Stimulated activated memory B cell treated with anti-CD40 and anti-IgM and Interleukin-4, amounts not matched to agents 10 μg/mL and 1 μg/mL and 100 μg/mL, for 72 hours (primary cell): ENCODE measurements around the gene PDE7B.
"Not testable (repeated sequence)": the region's sequence is repeated elsewhere in the genome, so short reads cannot be mapped to it uniquely, and the experiment has no call there.

Experiments
- ATAC-seq: fragments of 150-1000 bp; cut with Tn5 transposase; 2 replicates; pipeline ENCODE4 v1.10.0; 2021
- H3K27ac Mint-ChIP-seq: one replicate; pipeline ENCODE4 v1.8.0; 2022; ENCODE audit warnings: mild to moderate bottlenecking, mixed read lengths
- H3K27me3 Mint-ChIP-seq: one replicate; pipeline ENCODE4 v1.8.0; 2022; ENCODE audit warnings: mixed read lengths
- H3K36me3 Mint-ChIP-seq: one replicate; pipeline ENCODE4 v1.8.0; 2022; ENCODE audit warnings: mixed read lengths
- H3K4me1 Mint-ChIP-seq: one replicate; pipeline ENCODE4 v1.8.0; 2022; ENCODE audit warnings: mixed read lengths
- H3K4me3 Mint-ChIP-seq: one replicate; pipeline ENCODE4 v1.8.0; 2022; ENCODE audit warnings: mild to moderate bottlenecking, moderate library complexity, mixed read lengths
- H3K9me3 Mint-ChIP-seq: one replicate; pipeline ENCODE4 v1.8.0; 2022; ENCODE audit warnings: mixed read lengths

PDE7B gene

DNA sequence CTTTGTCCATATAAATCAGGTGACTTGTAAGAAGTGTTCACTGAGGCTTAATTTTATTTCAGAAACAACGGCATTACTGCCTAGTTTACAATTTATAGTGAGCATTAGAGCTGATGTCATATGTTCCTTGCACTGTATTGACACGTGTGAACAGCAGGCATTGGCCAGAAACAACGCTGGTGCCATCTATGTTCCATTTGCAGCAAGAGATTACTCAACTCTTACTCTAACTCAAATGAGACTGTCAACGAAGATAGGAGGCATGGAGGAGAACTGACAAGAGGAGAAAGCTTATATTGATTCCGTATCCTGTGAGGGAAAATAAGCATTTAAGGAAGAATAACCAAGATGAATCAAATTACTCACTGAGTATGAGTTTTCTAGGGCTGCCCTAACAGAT is 350.2 kb downstream of the PDE7B start:
- Mint-ChIP-seq H3K4me1 (no peaks in the 10 kb centered on the region), H3K27ac (no peak overlapping the region), H3K4me3 (no peak overlapping the region), H3K9me3 (no peaks in the 10 kb centered on the region), H3K36me3 (no peaks in the 10 kb centered on the region), H3K27me3 (no peaks in the 10 kb centered on the region)
- no peak for ATAC-seq

DNA sequence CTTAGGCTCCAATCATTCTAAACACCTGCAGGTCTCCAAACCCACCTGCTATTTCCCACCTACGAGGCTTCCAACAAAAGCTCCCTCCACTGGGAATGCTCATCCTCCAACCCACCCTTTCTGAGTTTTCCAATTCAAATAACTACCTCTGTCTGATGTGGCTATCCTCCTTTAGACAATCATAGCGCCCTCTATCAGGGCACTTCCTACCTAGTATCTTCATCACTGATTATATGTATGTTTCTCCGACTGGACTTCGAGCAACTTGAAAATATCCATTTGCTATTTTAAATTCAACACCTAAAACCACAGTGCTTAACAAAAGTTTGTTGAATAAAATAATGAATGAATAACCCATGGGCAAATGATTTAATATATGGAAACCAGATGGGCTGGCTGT is 357.3 kb downstream of the PDE7B start:
- no peak overlapping the region for H3K27ac Mint-ChIP-seq
- no peaks in the 10 kb centered on the region for H3K9me3 Mint-ChIP-seq
- H3K27me3 Mint-ChIP-seq, result no peaks in the 10 kb centered on the region
- ATAC-seq, result no peak
- H3K4me1 Mint-ChIP-seq, result no peaks in the 10 kb centered on the region
- H3K36me3 Mint-ChIP-seq, result no peaks in the 10 kb centered on the region
- no peak overlapping the region for H3K4me3 Mint-ChIP-seq

DNA sequence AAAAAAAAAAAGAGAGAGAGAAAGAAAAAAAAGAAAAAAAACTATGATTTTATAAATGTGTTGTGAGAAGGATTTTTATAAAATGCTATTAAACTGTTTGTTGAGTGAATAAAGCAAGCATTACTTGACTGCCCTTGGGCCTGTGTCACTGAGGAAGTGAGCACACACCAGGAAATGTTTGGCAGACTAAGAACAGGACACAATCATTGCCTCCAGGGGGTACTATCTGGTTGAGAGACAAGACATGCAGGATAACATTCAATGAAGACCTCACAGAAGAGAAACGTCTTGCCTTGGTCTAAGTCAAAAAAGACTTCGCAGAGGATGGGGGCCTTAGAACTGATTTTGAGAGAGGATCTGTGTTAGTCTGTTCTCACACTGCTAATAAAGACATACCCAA is 358.0 kb downstream of the PDE7B start:
- Mint-ChIP-seq H3K4me1 (no peaks in the 10 kb centered on the region), H3K4me3 (no peak overlapping the region), H3K27ac (no peak overlapping the region), H3K27me3 (no peaks in the 10 kb centered on the region), H3K36me3 (no peaks in the 10 kb centered on the region), H3K9me3 (no peaks in the 10 kb centered on the region)
- no peak for ATAC-seq

DNA sequence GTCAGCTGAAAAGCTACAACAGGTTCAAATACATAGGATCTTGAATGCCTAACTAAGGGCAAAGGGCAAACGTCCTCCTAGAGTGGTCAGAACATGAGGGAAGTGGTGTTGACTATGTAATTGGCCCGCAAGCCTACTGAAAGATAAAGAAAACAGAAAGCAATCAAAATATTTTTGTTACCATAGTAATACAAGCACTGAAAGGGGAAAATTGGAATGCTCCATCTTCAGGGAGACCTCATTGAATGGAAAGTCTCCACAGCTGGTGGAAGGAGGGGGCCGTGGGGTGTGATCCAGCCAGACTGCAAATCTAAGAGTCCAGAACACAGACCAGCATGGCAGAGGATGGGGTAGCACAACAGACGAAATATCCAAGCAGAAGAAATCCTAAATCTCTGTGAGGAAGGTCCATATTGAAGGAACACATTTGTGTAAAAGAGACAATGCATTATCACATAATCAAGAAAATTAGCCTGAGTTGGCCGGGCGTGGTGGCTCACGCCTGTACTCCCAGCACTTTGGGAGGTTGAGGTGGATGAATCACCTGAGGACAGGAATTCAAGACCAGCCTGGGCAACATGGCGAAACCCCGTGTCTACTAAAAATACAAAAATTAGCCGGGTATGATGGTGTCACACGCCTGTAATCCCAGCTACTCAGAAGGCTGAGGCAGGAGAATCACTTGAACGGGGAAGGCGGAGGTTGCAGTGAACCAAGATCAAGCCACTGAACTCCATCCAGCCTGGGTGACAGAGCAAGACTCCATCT is 359.1 kb downstream of the PDE7B start:
- no peak for ATAC-seq
- no peaks in the 10 kb centered on the region for H3K9me3 Mint-ChIP-seq
- H3K36me3 Mint-ChIP-seq, result no peaks in the 10 kb centered on the region
- H3K4me1 Mint-ChIP-seq, result no peaks in the 10 kb centered on the region
- no peak overlapping the region for H3K27ac Mint-ChIP-seq
- H3K4me3 Mint-ChIP-seq, result no peak overlapping the region
- H3K27me3 Mint-ChIP-seq, result no peaks in the 10 kb centered on the region

DNA sequence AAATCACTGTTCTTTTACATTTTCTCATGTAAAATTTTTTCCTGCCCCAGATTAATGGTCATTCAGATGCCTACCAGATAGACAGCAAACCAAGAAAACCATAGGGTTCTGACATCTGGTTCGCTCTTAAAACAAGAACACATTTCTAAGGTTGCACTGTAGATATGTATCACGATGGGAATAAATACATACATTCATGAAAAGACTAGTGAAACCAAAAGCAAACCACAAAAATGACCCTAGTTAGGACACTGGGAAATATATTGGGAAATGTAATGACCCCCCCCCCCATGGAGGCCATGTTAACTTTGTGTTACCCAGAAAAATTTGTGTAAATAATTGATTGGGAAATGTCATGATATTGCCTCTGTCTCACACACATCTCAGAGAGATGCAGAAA is 361.1 kb downstream of the PDE7B start:
- H3K4me3 Mint-ChIP-seq, result no peak overlapping the region
- no peak overlapping the region for H3K27ac Mint-ChIP-seq
- ATAC-seq, result no peak
- no peaks in the 10 kb centered on the region for H3K4me1 Mint-ChIP-seq
- H3K27me3 Mint-ChIP-seq, result no peaks in the 10 kb centered on the region
- H3K36me3 Mint-ChIP-seq, result no peaks in the 10 kb centered on the region
- no peaks in the 10 kb centered on the region for H3K9me3 Mint-ChIP-seq

DNA sequence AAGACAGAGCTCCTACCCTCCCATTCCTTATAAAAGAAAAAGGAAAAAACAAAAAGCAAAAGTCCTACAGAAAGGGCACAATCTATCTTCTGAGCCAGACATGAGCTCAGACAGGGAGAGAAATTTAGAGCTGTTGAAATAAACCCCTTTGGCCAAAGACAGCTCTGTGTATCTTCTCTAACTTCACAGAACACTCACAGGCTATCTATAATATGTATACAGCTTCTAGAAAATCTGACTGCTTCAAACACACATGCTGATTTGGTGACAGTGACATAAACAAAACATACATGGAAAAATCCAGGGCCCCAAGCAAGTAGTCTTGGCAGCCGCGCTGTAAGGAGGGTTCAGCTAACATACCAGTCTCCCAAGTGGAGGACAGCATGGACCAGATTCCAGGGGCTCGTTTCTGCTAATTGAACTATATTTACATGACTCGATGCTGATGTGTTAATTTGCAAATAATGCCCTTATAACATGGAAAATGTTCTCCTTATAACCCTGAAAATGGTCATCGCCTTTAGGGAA is 361.6 kb downstream of the PDE7B start:
- H3K4me3 Mint-ChIP-seq, result no peak overlapping the region
- H3K27me3 Mint-ChIP-seq, result no peaks in the 10 kb centered on the region
- no peaks in the 10 kb centered on the region for H3K4me1 Mint-ChIP-seq
- no peaks in the 10 kb centered on the region for H3K36me3 Mint-ChIP-seq
- no peak overlapping the region for H3K27ac Mint-ChIP-seq
- H3K9me3 Mint-ChIP-seq, result no peaks in the 10 kb centered on the region
- ATAC-seq, result no peak

DNA sequence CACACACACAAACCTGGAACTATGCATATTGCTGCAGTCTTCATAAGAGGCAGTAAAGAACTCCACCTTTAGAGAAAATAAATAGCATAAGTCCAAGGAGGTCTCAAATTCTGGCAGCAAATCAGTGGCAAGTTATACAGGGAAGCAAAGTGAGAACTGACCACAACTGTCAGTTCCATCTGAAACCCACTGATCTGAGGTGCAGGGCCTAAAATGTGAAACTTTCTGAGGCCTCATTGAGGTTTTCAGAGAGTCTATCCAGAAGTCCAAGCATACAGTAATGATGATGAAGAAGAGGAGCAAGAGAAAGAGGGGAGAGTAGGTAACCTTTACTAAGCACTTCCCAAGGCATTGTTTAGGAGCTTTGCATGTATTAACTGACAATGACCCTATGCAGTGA is 362.4 kb downstream of the PDE7B start:
- no peak for ATAC-seq
- H3K27ac Mint-ChIP-seq, result no peak overlapping the region
- no peak overlapping the region for H3K4me3 Mint-ChIP-seq
- H3K9me3 Mint-ChIP-seq, result no peaks in the 10 kb centered on the region
- no peaks in the 10 kb centered on the region for H3K27me3 Mint-ChIP-seq
- H3K36me3 Mint-ChIP-seq, result no peaks in the 10 kb centered on the region
- no peaks in the 10 kb centered on the region for H3K4me1 Mint-ChIP-seq

DNA sequence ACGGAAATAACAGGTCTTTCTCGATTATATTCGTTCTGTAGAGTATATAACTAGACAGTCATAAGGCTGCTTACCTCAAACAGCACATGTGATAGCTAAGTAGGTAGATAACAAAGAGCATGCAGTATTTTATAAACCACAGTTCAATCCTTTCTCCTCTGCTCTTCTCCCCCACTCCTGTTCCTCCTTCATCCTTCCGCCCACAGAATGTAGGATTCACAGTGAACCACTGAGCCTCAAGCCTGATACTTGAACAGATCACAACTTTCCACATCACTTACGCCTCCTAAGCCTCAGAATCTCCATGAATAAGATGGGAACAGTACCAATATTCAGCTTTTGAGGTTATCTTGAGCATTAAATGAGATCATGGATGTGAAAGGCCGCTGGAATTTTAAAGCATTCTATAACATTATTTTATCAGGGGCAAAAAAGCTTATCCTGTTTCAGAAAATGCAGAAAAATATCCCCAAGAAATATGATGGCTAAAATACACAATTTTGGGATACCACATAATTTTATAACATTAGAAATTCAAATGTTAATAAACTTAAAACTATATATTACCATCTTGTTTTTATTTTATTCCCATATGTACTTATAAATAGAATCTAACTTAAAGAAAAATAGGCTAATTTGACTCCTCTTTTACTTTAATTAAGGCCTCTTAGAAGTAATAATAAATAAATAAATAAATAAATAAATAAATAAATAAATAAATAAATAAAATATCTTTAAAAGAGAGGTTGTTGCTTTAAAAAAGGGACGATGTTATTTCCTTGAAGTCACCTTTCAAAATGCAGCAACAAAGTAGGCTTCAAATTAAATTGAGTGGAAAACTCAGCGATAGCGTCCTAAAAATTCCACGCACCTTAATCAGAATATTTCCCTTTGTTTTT is 365.3 kb downstream of the PDE7B start:
- Mint-ChIP-seq H3K4me1 (no peaks in the 10 kb centered on the region), H3K4me3 (no peak overlapping the region), H3K27me3 (no peaks in the 10 kb centered on the region), H3K27ac (no peak overlapping the region), H3K36me3 (no peaks in the 10 kb centered on the region), H3K9me3 (peaks cover 2% of the 10 kb centered on the region)
- no peak for ATAC-seq

DNA sequence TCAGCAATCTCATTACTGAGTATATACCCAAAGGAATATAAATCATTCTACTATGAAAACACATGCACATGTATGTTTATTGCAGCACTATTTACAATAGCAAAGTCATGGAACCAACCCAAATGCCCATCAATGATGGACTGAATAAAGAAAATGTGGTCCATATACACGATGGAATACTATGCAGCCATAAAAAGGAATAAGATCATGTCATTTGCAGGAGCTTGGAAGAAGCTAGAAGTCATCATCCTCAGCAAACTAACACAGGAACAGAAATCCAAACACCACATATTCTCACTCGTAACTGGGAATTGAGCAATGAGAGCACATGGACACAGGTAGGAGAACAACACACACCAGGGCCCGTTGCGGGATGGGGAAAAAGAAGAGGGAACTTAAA is 373.5 kb downstream of the PDE7B start:
- not testable (repeated sequence) for H3K4me3 Mint-ChIP-seq, H3K9me3 Mint-ChIP-seq, H3K36me3 Mint-ChIP-seq, ATAC-seq, H3K27me3 Mint-ChIP-seq, H3K27ac Mint-ChIP-seq
- H3K4me1 Mint-ChIP-seq, result peaks cover 27% of the 10 kb centered on the region

DNA sequence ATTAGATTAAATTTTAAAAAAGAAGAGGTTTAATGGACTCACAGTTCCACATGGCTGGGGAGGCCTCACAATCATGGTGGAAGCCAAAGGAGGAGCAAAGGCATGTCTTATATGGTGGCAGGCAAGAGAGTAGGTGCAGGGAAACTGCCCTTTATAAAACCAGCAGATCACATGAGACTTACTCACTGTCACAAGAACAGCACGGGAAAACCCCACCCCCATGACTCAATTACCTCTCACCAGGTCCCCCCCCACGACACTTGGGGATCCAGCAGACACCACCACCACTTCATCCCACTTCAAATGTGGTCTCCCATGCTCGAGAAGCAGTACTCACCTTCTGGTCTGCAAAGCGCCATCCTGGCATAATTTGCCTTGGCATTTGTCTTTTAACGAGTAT is 374.0 kb downstream of the PDE7B start:
- Mint-ChIP-seq H3K27ac (no peak overlapping the region), H3K36me3 (peaks cover 2% of the 10 kb centered on the region), H3K4me1 (peaks cover 27% of the 10 kb centered on the region), H3K4me3 (no peak overlapping the region), H3K9me3 (no peaks in the 10 kb centered on the region), H3K27me3 (peaks cover 9% of the 10 kb centered on the region)
- no peak for ATAC-seq

DNA sequence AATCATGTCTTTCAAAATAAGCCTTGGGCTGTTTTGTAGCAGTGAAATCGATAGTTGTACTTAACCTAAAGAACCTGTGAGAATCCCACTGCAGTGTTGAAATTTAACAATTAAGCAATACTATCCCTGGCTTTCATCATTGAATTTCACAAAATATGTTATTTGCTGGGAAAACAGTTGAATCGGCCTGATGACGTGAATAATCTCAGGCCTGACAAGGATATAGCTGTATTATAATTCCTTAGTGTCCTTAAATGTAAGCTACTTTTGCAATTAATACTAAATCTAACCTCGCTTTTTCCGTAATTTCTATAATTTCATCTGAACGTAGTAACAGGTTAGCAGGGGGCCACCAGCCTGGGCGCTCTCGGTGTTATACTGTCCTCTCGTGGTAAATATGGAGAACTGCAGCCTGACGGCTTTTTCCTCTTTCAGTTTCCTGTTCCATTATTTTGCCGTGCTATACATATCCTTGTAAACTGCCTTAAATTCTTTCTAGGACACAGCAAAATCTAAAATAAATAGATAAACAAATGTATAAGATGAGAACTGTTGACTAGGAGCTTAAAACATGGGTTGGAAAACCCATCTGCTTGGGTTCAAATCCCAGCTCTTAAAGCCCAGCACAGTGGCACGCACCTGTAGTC is 374.6 kb downstream of the PDE7B start:
- Mint-ChIP-seq H3K9me3 (no peaks in the 10 kb centered on the region), H3K36me3 (peaks cover 4% of the 10 kb centered on the region), H3K27ac (peak overlapping the region; percentile 37), H3K27me3 (peaks cover 9% of the 10 kb centered on the region), H3K4me1 (peaks cover 27% of the 10 kb centered on the region), H3K4me3 (no peak overlapping the region)
- ATAC-seq, result peak; percentile 79

DNA sequence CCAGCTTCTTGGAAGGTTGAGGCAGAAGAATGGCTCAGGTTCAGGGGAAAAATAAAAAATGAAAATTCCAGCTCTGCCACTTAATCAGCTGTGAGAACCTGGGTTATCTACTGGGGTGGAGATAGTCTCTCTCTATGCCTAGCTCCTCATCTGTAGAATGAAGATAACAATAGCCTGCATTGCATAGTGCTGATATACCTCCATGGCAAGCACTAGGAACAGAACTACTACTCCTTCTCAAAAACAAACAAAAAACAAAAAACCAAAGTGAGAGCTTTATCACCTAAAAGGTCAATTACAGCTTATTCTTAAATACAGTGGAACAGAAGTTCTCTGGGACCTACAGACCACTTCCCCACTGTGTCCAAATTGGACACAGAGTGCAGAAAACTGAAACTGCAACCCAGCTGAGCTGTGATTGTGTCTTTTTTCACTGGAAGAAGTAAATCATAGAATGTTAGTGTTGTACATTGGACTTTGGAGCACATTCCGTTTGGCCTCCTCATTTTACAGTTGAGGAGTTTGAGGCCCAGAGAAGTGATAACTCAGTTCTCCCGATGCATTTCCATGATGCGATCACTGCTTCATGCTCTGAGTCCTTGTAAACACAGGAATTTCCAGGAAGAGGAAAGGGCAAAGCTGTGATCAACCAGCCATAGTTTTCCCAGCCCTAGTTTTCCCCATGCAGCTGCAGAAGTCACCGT is 375.3 kb downstream of the PDE7B start:
- H3K27ac Mint-ChIP-seq, result peak overlapping the region; percentile 37
- H3K36me3 Mint-ChIP-seq, result peaks cover 4% of the 10 kb centered on the region
- ATAC-seq, result no peak
- H3K27me3 Mint-ChIP-seq, result peaks cover 9% of the 10 kb centered on the region
- H3K9me3 Mint-ChIP-seq, result no peaks in the 10 kb centered on the region
- no peak overlapping the region for H3K4me3 Mint-ChIP-seq
- H3K4me1 Mint-ChIP-seq, result peaks cover 27% of the 10 kb centered on the region

DNA sequence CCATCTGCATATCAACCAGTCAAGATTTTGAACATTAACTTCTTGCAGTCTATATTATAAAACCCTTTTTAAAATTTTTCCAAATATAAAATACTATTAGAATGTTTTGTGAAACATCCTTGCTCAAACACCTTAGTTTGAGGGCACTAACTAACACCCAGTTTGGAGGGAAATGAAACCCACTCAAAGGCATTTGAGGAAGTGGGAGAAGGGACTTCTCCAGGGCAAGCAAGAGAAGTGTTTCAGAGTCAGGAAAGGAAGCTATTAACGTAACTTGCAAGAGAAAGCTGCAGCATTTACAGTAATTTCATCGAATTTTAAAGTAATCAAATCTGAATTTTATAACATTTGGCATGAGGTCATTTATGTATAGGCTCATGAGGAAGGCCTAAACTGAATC is 377.3 kb downstream of the PDE7B start:
- ATAC-seq, result no peak
- H3K27ac Mint-ChIP-seq, result no peak overlapping the region
- H3K4me3 Mint-ChIP-seq, result no peak overlapping the region
- peaks cover 27% of the 10 kb centered on the region for H3K4me1 Mint-ChIP-seq
- no peaks in the 10 kb centered on the region for H3K9me3 Mint-ChIP-seq
- H3K36me3 Mint-ChIP-seq, result peaks cover 4% of the 10 kb centered on the region
- H3K27me3 Mint-ChIP-seq, result no peaks in the 10 kb centered on the region

DNA sequence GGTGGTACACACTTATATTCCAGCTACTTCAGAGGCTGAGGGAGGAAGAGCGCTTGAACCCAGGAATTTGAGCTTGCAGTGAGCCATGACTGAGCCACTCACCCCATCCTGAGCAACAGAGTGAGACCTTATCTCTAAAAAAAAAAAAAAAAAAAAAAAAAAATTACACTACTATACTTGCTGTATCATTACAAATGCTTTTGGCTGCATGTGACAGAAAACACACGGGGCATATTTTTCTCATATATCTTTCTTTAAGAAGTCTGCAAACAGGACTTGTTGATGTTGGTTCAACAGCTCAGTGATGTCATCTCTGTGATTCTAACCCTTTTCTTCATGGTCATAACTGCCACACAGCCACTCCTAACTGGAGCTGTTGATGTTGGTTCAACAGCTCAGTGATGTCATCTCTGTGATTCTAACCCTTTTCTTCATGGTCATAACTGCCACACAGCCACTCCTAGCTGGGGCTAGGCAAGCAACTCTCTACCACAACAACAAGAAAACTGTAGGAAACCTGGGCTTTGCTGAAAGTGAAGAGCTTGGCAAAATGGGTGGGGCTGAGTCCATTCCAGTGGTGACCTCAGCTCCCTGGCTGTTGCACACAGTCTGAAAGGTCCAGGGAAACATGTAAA is 378.8 kb downstream of the PDE7B start:
- Mint-ChIP-seq H3K9me3 (no peaks in the 10 kb centered on the region), H3K4me3 (no peak overlapping the region), H3K27me3 (no peaks in the 10 kb centered on the region), H3K36me3 (peaks cover 9% of the 10 kb centered on the region), H3K27ac (no peak overlapping the region), H3K4me1 (peaks cover 27% of the 10 kb centered on the region)
- no peak for ATAC-seq
